Mesenchymal stem cell (in vitro differentiated cells and primary cell): ENCODE data around the gene EGFR.
A peak's percentile ranks its signal among the peaks of the same experiment; 100 is the strongest.

Experiments used
- DNase-seq: peaks from one replicate; pipeline ENCODE4 v3.0.0-alpha.2; 2013
- H2AFZ ChIP-seq: one replicate; pipeline ENCODE4 v1.6.1; 2013; ENCODE audit warnings: low read depth, mild to moderate bottlenecking, control low read depth, inconsistent platforms, low read length, moderate library complexity
- H2AK5ac ChIP-seq: 2 replicates; pipeline ENCODE4 v1.6.1; 2013; ENCODE audit warnings: low read length, moderate library complexity, mild to moderate bottlenecking, inconsistent platforms; ENCODE audit not compliant: severe bottlenecking
- H2BK120ac ChIP-seq: one replicate; pipeline ENCODE4 v1.6.1; 2013; ENCODE audit warnings: low read depth, mild to moderate bottlenecking, inconsistent platforms, low read length, moderate library complexity
- H2BK12ac ChIP-seq, 2 experiments: one replicate each; pipeline ENCODE4 v1.6.1; 2013; ENCODE audit warnings: inconsistent platforms in 2 of 2, low read length in 2 of 2, mild to moderate bottlenecking in 2 of 2, moderate library complexity in 2 of 2, control low read depth in 1 of 2
- H2BK15ac ChIP-seq: one replicate; pipeline ENCODE4 v1.6.1; 2013; ENCODE audit warnings: mild to moderate bottlenecking, low read depth, inconsistent platforms; ENCODE audit not compliant: poor library complexity, severe bottlenecking
- H2BK5ac ChIP-seq: 2 replicates; pipeline ENCODE4 v1.6.1; 2013; ENCODE audit warnings: low read depth, mild to moderate bottlenecking, low read length, control low read depth, inconsistent platforms; ENCODE audit not compliant: poor library complexity, severe bottlenecking
- H3K14ac ChIP-seq, 2 experiments: one replicate each; pipeline ENCODE4 v1.6.1; 2013; ENCODE audit warnings: inconsistent platforms in 2 of 2, low read length in 2 of 2, control low read depth in 1 of 2, mild to moderate bottlenecking in 1 of 2, moderate library complexity in 1 of 2
- H3K18ac ChIP-seq, 2 experiments: one replicate each; pipeline ENCODE4 v1.6.1; 2013; ENCODE audit warnings: inconsistent platforms in 2 of 2, low read length in 2 of 2, control low read depth in 1 of 2, low read depth in 1 of 2, mild to moderate bottlenecking in 1 of 2
- H3K23ac ChIP-seq, 2 experiments: one replicate each; pipeline ENCODE4 v1.6.1; 2013; ENCODE audit warnings: inconsistent platforms in 2 of 2, low read length in 2 of 2, mild to moderate bottlenecking in 2 of 2, moderate library complexity in 2 of 2, control low read depth in 1 of 2
- H3K27ac ChIP-seq: 2 replicates; pipeline ENCODE4 v1.5.1; 2013; ENCODE audit warnings: mild to moderate bottlenecking, moderate library complexity, low read length, control low read depth, inconsistent platforms; ENCODE audit not compliant: poor library complexity, severe bottlenecking
- H3K27me3 ChIP-seq, 2 experiments: 2 replicates each; pipeline versions ENCODE4 v1.6.1 to v1.7.0; 2013; ENCODE audit warnings: low read length in 2 of 2, mild to moderate bottlenecking in 2 of 2, moderate library complexity in 2 of 2, control low read depth in 1 of 2, inconsistent platforms in 1 of 2; ENCODE audit not compliant: control insufficient read depth in 1 of 2, insufficient read depth in 1 of 2
- H3K36me3 ChIP-seq, 2 experiments: 2 replicates each; pipeline versions ENCODE4 v1.6.1 to v1.7.0; 2013; ENCODE audit warnings: low read length in 2 of 2, control low read depth in 1 of 2, inconsistent platforms in 1 of 2, low read depth in 1 of 2, mild to moderate bottlenecking in 1 of 2; ENCODE audit not compliant: insufficient read depth in 2 of 2, control insufficient read depth in 1 of 2
- H3K4ac ChIP-seq, 2 experiments: one replicate each; pipeline ENCODE4 v1.6.1; 2013; ENCODE audit warnings: inconsistent platforms in 2 of 2, low read length in 2 of 2, mild to moderate bottlenecking in 2 of 2, moderate library complexity in 2 of 2, control low read depth in 1 of 2, low read depth in 1 of 2
- H3K4me1 ChIP-seq: 2 replicates; pipeline ENCODE4 v1.6.1; 2013; ENCODE audit warnings: low read depth, low read length, control low read depth; ENCODE audit not compliant: control insufficient read depth, insufficient read depth
- H3K4me2 ChIP-seq: 2 replicates; pipeline ENCODE4 v1.6.1; 2013; ENCODE audit warnings: low read length, mild to moderate bottlenecking, inconsistent platforms; ENCODE audit not compliant: poor library complexity, severe bottlenecking
- H3K4me3 ChIP-seq, 2 experiments: 2 replicates each; pipeline versions ENCODE4 v1.5.1 to v1.7.0; 2013; ENCODE audit warnings: low read length in 2 of 2, mild to moderate bottlenecking in 2 of 2, control low read depth in 1 of 2, low read depth in 1 of 2; ENCODE audit not compliant: insufficient read depth in 1 of 2
- H3K79me1 ChIP-seq: replicated peaks from 2 replicates; pipeline ENCODE4 v1.6.1; 2013; ENCODE audit warnings: mild to moderate bottlenecking, control low read depth, low read length, inconsistent platforms; ENCODE audit not compliant: poor library complexity, severe bottlenecking
- H3K9ac ChIP-seq: 2 replicates; pipeline ENCODE4 v1.7.0; 2013; ENCODE audit warnings: mild to moderate bottlenecking, low read length, moderate library complexity
- H3K9me3 ChIP-seq: 2 replicates; pipeline ENCODE4 v1.7.0; 2013; ENCODE audit warnings: mild to moderate bottlenecking, low read length; ENCODE audit not compliant: control insufficient read depth
- H4K8ac ChIP-seq: one replicate; pipeline ENCODE4 v1.6.1; 2013; ENCODE audit warnings: inconsistent platforms, mild to moderate bottlenecking, low read length, moderate library complexity
- H4K91ac ChIP-seq: one replicate; pipeline ENCODE4 v1.6.1; 2013; ENCODE audit warnings: mild to moderate bottlenecking, low read length, inconsistent platforms
- WGBS: methylation state at CpG from one replicate; pipeline ENCODE4 v1.1.7; 2013; ENCODE audit warnings: mixed read lengths; 5-methylcytosine and 5-hydroxymethylcytosine counted together

The EGFR gene

GRCh38 chr7:55073051-55073511 is 54.3 kb downstream of the EGFR start:
- Histone ChIP-seq H3K79me1 (peaks cover 17% of the 10 kb centered on the region), H2BK12ac (no peak overlapping the region), H2AFZ (no peak overlapping the region), H3K4me2 (no peak overlapping the region), H2BK5ac (no peak overlapping the region), H4K91ac (no peak overlapping the region), H4K8ac (no peak overlapping the region), H3K4me3 (no peak overlapping the region), H3K9me3 (no peaks in the 10 kb centered on the region), H3K4me1 (peaks cover 28% of the 10 kb centered on the region), H3K27me3 (no peaks in the 10 kb centered on the region), H3K36me3 (peaks cover 3 to 4% of the 10 kb centered on the region in 2 experiments), H2BK15ac (no peak overlapping the region), H3K18ac (peak overlapping the region in 1 of 2 experiments; percentile 5), H3K27ac (peak overlapping the region; percentile 80), H2BK120ac (no peak overlapping the region), H3K23ac (no peak overlapping the region), H2AK5ac (peak overlapping the region; percentile 22), H3K9ac (peak overlapping the region; percentile 90), H3K4ac (peak overlapping the region in 1 of 2 experiments; percentile 67), H3K14ac (no peak overlapping the region)
- 39% methylated on average over 3 of the region's 4 CpGs for WGBS
- no peak for DNase-seq

- Histone ChIP-seq H3K4ac (peak overlapping the region in 1 of 2 experiments; percentile 6), H3K4me3 (peak overlapping the region in 1 of 2 experiments; percentile 63), H2BK12ac (peak overlapping the region; percentile 49 to 75), H2AK5ac (no peak overlapping the region), H3K4me1 (peaks cover 32% of the 10 kb centered on the region), H3K9me3 (no peaks in the 10 kb centered on the region), H4K8ac (peak overlapping the region; percentile 82), H2BK5ac (no peak overlapping the region), H3K27ac (peak overlapping the region; percentile 80), H3K23ac (no peak overlapping the region), H2BK15ac (no peak overlapping the region), H2AFZ (no peak overlapping the region), H3K79me1 (peaks cover 23% of the 10 kb centered on the region), H3K36me3 (peaks cover 0 to 12% of the 10 kb centered on the region in 2 experiments), H3K27me3 (no peaks in the 10 kb centered on the region), H3K9ac (peak overlapping the region; percentile 90), H3K14ac (no peak overlapping the region), H2BK120ac (peak overlapping the region; percentile 1), H3K18ac (peak overlapping the region; percentile 83 to 90), H3K4me2 (peak overlapping the region; percentile 8), H4K91ac (peak overlapping the region; percentile 43)
- 19% methylated on average over 12 of the region's 13 CpGs for WGBS
- peak; percentile 78 for DNase-seq
These were observed 55.2 kb downstream of the EGFR start for GRCh38 chr7:55073976-55074528.

GRCh38 chr7:55075464-55076021 is 56.7 kb downstream of the EGFR start:
- no peak overlapping the region for H4K8ac ChIP-seq

GRCh38 chr7:55077561-55078410 is 59.0 kb downstream of the EGFR start:
- peaks cover 29% of the 10 kb centered on the region for H3K79me1 ChIP-seq
- no peak overlapping the region for H3K27ac ChIP-seq
- H3K9ac ChIP-seq, result no peak overlapping the region
- no peak overlapping the region for H4K8ac ChIP-seq
- DNase-seq, result no peak
- H3K4ac ChIP-seq, result no peak overlapping the region
- H3K36me3 ChIP-seq, result peaks cover 8 to 15% of the 10 kb centered on the region in 2 experiments
- H3K4me1 ChIP-seq, result peaks cover 30% of the 10 kb centered on the region
- H3K18ac ChIP-seq, result no peak overlapping the region
- no peak overlapping the region for H3K14ac ChIP-seq
- no peak overlapping the region for H2BK120ac ChIP-seq
- H2AFZ ChIP-seq, result no peak overlapping the region
- H2BK15ac ChIP-seq, result no peak overlapping the region
- no peaks in the 10 kb centered on the region for H3K27me3 ChIP-seq
- peak overlapping the region in 1 of 2 experiments; percentile 9 for H3K23ac ChIP-seq
- WGBS, result 96% methylated on average over 31 of the region's 34 CpGs
- no peak overlapping the region for H4K91ac ChIP-seq
- no peak overlapping the region for H3K4me2 ChIP-seq
- no peak overlapping the region for H3K4me3 ChIP-seq
- H2BK12ac ChIP-seq, result no peak overlapping the region
- H3K9me3 ChIP-seq, result no peaks in the 10 kb centered on the region
- no peak overlapping the region for H2AK5ac ChIP-seq
- H2BK5ac ChIP-seq, result no peak overlapping the region

More at GRCh38 chr7:55075464-55076021, 56.7 kb downstream of the EGFR start:
- Histone ChIP-seq H3K4me1 (peaks cover 27% of the 10 kb centered on the region), H2AK5ac (peak overlapping the region; percentile 96), H3K4me2 (no peak overlapping the region), H2BK15ac (no peak overlapping the region), H3K27me3 (no peaks in the 10 kb centered on the region), H3K23ac (no peak overlapping the region), H3K4me3 (no peak overlapping the region), H2BK120ac (no peak overlapping the region), H3K27ac (no peak overlapping the region), H2BK5ac (no peak overlapping the region), H3K14ac (no peak overlapping the region), H4K91ac (no peak overlapping the region), H2BK12ac (peak overlapping the region in 1 of 2 experiments; percentile 18), H3K9ac (peak overlapping the region; percentile 90), H3K36me3 (peaks cover 3 to 12% of the 10 kb centered on the region in 2 experiments), H2AFZ (no peak overlapping the region), H3K9me3 (no peaks in the 10 kb centered on the region), H3K4ac (peak overlapping the region in 1 of 2 experiments; percentile 53), H3K79me1 (peaks cover 23% of the 10 kb centered on the region), H3K18ac (no peak overlapping the region)
- no peak for DNase-seq
- WGBS, result 99% methylated on average over 4 of the region's 5 CpGs
